AG04450 (cell line): ENCODE measurements around the gene CADPS2. TPM values are rescaled to one million over a fixed set of nuclear protein-coding genes. Genes with fewer than 3 reads are reported as not detected.

Experiments
- CTCF ChIA-PET: fragments of 300-600, 350-600 bp; formaldehyde crosslinking; extraction: SDS; loops from one replicate; lab custom pipeline; 2022; ENCODE audit warnings: antibody characterized with exemption, inconsistent platforms; lab: Charles Lee
- POLR2A ChIA-PET: fragments of 350-600 bp; formaldehyde crosslinking; extraction: SDS; loops from one replicate; lab custom pipeline; 2021; ENCODE audit warnings: antibody characterized with exemption, inconsistent platforms; lab: Yijun Ruan, JAX
- DNase-seq: peaks from one replicate; pipeline ENCODE4 v3.0.0-alpha.2; 2011; ENCODE audit warnings: low read depth, low spot score
- H3K27ac ChIP-seq: one replicate; pipeline ENCODE4 v1.5.1; 2012; ENCODE audit warnings: low read depth, low read length, control low read depth
- H3K27me3 ChIP-seq: one replicate; pipeline ENCODE4 v1.6.0; 2012; ENCODE audit warnings: low read length; ENCODE audit not compliant: control insufficient read depth, insufficient read depth
- H3K4me3 ChIP-seq: 2 replicates; pipeline ENCODE4 v1.5.1; 2011; ENCODE audit warnings: mild to moderate bottlenecking, low read depth, low read length, control low read depth
- H3K9me3 ChIP-seq: 2 replicates; pipeline ENCODE4 v1.5.1; 2012; ENCODE audit warnings: low read length; ENCODE audit not compliant: control insufficient read depth, insufficient read depth
- polyA plus RNA-seq: library from polyadenylated mRNA; depleted of rRNA; stranded (reverse); fragments of >200 nt; gene quantifications from 2 replicates; pipeline ENCODE4 v1.2.3, GENCODE V29; 2011
- TF ChIP-seq, protein P1 (sequence below): IDR thresholded peaks from 2 replicates; pipeline ENCODE4 v1.5.1; 2011; ENCODE audit warnings: low read depth, low read length, control low read depth, inconsistent platforms

The CADPS2 gene
- polyA plus RNA-seq, 1 experiment: 0.41 TPM

DNA sequence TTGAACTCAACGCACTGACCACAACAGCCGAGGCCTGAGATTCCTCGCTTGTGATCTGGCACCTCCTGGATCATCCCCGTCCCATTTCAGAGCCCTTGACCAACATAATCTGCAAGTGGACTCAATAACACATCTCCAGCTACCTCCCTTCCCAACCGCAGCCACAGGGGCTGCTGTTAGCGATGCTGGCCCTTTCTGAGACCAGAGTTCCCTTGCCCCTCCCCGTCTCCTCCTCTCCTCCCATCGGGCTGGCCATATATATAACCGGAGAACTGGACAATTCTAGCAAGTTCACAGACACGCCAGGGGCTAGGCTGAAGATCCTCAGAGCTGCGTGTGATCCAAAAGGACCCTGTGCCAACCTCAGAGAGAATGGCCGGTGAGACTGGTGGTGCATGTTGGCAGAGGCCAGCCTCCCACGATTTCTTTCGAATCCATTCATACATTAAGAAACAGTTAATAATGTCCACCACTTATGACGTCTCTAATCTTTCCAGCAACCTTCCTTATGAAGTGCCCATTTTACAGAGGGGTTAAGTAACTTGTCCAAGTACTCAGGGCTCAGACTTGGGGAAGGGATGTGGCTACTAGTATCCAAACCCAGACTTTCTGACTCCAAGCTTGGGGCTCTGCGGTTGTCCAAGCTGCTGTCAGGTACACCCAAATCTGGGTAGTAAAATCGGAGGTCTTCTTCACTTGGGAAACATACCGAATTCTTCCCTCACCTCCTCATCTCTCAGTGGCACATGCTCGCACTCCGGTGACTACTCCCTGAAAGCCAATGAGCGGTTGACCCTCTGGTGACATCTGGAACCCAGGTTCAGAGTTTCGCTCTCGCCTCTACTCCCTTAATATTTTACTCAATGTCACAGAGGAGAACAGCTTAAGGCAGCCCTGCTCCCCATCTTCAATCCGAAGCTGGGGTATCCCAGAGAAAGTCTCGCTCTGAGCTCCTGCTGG is 570.5 kb downstream of the CADPS2 start:
- Histone ChIP-seq H3K27me3 (peaks cover 54% of the 10 kb centered on the region), H3K4me3 (no peak overlapping the region), H3K27ac (no peak overlapping the region), H3K9me3 (peaks cover 2% of the 10 kb centered on the region; the same call in 1 of the 2 replicates)
- ChIA-PET POLR2A (no interaction called here), CTCF (no interaction called here)
- DNase-seq: no peak
- TF ChIP-seq, protein P1, sequence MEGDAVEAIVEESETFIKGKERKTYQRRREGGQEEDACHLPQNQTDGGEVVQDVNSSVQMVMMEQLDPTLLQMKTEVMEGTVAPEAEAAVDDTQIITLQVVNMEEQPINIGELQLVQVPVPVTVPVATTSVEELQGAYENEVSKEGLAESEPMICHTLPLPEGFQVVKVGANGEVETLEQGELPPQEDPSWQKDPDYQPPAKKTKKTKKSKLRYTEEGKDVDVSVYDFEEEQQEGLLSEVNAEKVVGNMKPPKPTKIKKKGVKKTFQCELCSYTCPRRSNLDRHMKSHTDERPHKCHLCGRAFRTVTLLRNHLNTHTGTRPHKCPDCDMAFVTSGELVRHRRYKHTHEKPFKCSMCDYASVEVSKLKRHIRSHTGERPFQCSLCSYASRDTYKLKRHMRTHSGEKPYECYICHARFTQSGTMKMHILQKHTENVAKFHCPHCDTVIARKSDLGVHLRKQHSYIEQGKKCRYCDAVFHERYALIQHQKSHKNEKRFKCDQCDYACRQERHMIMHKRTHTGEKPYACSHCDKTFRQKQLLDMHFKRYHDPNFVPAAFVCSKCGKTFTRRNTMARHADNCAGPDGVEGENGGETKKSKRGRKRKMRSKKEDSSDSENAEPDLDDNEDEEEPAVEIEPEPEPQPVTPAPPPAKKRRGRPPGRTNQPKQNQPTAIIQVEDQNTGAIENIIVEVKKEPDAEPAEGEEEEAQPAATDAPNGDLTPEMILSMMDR: no peak

DNA sequence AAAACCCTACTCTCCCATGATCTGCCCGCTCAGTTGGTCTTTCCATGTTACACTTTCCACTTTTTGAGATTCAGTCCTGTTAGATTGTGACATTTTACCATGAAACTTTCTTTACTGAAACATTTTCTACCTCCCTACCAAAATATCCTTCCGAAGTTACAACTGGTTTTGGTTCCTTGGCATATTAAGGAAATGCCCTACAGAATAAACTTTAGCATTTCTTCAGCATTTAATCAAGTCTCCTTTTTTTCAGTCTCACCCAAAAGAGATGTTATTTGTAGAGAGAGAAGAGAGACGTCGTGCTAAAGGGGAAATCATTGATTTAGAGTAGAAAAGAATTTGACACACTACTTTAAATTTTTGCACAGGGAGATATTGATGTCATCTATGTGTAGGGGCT is 572.0 kb downstream of the CADPS2 start:
- CTCF ChIA-PET: no interaction called here
- Histone ChIP-seq H3K9me3 (peaks cover 2% of the 10 kb centered on the region; the same call in 1 of the 2 replicates), H3K27ac (no peak overlapping the region), H3K4me3 (no peak overlapping the region), H3K27me3 (peaks cover 68% of the 10 kb centered on the region)
- no peak for DNase-seq
- POLR2A ChIA-PET: no interaction called here
- TF ChIP-seq, protein P1: no peak

DNA sequence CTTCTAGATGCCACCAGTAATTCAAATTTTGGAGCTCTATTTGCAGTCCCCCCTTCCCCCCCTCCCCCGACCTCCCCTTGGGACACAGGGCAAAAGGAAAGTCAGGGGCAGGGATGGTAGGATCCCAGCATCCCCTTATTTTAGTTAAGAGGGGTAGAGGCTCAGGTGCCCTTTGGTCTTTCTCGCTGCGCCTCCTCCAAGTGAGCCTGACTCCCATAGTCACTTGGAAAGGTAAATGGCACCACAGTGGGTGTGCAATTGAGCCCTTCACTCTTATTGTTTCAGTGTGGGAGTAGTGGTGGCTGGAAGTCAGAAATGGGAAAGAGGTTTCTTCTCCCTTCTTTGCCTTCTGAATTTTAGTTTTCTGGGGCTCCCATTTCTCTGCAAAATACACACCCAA is 573.5 kb downstream of the CADPS2 start:
- Histone ChIP-seq H3K9me3 (peaks cover 2% of the 10 kb centered on the region; the same call in 1 of the 2 replicates), H3K27me3 (peaks cover 74% of the 10 kb centered on the region), H3K4me3 (no peak overlapping the region), H3K27ac (no peak overlapping the region)
- POLR2A ChIA-PET: no interaction called here
- CTCF ChIA-PET: no interaction called here
- TF ChIP-seq, protein P1: no peak
- no peak for DNase-seq

DNA sequence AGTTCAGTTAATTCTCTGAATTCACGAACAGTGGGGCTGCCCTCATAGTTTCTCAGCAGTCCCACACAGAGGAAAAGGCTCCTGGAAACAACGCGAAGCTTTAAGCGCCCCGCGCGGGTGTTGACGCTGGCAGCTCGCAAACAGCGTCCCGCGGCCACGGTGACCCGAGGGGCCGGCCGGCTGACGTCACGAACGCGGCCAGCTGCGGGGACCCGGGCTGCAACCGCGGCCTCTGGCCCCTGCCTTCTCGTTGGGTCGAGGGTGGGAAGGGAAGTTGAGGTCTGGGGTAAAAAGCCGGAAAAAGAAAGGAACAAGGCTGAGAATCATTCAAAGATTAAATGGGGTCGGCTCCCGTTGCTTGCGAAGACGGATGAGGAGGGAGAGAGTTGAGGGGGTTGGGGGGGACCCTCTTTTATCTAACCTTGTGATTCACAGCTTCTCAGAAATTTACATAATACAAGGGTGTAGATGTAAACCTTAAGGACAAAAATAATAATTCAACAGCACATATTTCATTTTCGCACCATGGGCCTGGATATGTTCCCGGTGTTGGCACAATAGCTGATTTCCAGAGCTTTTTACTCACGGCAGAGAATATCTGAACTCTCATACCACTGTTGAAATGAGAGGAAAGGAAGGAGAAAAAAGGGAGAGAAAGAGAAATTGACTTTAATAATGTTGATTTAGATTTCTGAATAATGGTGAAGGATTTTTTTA is 574.4 kb downstream of the CADPS2 start:
- H3K9me3 ChIP-seq: peaks cover under 1% of the 10 kb centered on the region; the same call in 1 of the 2 replicates
- peaks cover 78% of the 10 kb centered on the region for H3K27me3 ChIP-seq
- no peak for DNase-seq
- no peak overlapping the region for H3K27ac ChIP-seq
- H3K4me3 ChIP-seq: no peak overlapping the region
- POLR2A ChIA-PET: no interaction called here
- CTCF ChIA-PET: no interaction called here
- TF ChIP-seq, protein P1: no peak
